ENCODE data around the gene MEF2B.

DNA sequence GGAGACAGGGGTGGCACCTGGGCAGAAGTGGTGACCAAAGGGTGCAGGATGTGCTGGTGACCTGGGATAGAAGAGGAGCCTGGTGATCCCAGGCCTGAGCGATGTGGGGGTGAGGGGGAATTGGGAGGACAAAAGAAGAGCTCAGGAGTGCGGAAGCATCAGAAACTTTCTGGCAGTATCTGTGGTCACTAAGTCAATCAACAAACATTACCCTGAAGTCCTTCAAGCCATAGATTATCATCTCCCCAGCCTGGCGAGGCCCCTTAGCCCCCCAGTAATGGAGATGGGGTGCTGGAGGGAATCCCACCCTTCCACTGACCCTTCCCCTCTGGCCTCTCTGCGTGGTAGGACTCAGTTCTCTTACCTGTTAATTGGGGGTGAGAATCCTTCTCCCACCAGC, 10.5 kb downstream of the MEF2B start:
- TF ChIP-seq, protein P1, sequence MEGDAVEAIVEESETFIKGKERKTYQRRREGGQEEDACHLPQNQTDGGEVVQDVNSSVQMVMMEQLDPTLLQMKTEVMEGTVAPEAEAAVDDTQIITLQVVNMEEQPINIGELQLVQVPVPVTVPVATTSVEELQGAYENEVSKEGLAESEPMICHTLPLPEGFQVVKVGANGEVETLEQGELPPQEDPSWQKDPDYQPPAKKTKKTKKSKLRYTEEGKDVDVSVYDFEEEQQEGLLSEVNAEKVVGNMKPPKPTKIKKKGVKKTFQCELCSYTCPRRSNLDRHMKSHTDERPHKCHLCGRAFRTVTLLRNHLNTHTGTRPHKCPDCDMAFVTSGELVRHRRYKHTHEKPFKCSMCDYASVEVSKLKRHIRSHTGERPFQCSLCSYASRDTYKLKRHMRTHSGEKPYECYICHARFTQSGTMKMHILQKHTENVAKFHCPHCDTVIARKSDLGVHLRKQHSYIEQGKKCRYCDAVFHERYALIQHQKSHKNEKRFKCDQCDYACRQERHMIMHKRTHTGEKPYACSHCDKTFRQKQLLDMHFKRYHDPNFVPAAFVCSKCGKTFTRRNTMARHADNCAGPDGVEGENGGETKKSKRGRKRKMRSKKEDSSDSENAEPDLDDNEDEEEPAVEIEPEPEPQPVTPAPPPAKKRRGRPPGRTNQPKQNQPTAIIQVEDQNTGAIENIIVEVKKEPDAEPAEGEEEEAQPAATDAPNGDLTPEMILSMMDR (IDR thresholded peaks at IDR 0.05), result no peak
- TF ChIP-seq ZFX (IDR thresholded peaks at IDR 0.05; ENCODE audit: borderline replicate concordance), result no peak

All from 22Rv1 (cell line).